Sigmoid colon (tissue), 4 donors: ENCODE data around the gene OTOA.

ENCODE experiments used
- CTCF ChIP-seq, 4 experiments: fragments of 450-650 bp in 3 of 4; fragments of 200-600 bp in 1 of 4; IDR thresholded peaks; one replicate each; pipeline ENCODE4 v1.5.1; 2016 to 2019; ENCODE audit warnings: antibody characterized with exemption in 4 of 4, mild to moderate bottlenecking in 3 of 4, moderate library complexity in 2 of 4
- EP300 ChIP-seq, 4 donors: sonication (generic); formaldehyde crosslinking; IDR thresholded peaks; one replicate each; pipeline ENCODE4 v1.6.1; 2017; ENCODE audit warnings: antibody characterized with exemption in 4 of 4
- POLR2A ChIP-seq, 2 donors: fragments of 450-650 bp; IDR thresholded peaks; one replicate each; pipeline ENCODE4 v1.6.1; 2016; ENCODE audit warnings: antibody characterized with exemption in 2 of 2, mild to moderate bottlenecking in 2 of 2, moderate library complexity in 2 of 2
- POLR2AphosphoS5 ChIP-seq, 4 donors: sonication (generic); formaldehyde crosslinking; IDR thresholded peaks; one replicate each; pipeline ENCODE4 v1.6.1; 2017; ENCODE audit warnings: antibody characterized with exemption in 4 of 4

- TF ChIP-seq CTCF (IDR thresholded peaks at IDR 0.05) (no peak), EP300 (IDR thresholded peaks at IDR 0.05) (no peak), POLR2AphosphoS5 (IDR thresholded peaks at IDR 0.05) (no peak), POLR2A (IDR thresholded peaks at IDR 0.05) (no peak)
These were observed at the start of gene OTOA for GRCh38 chr16:21663889-21664647.
